HepG2 (cell line): Measurements from ENCODE around the gene CRMP1.

Source experiments
- ATF2 ChIP-seq: sonication (generic); formaldehyde crosslinking; IDR thresholded peaks from 2 replicates; pipeline ENCODE4 v1.4.0; 2020; ENCODE audit warnings: missing genetic modification reagents
- CBX1 ChIP-seq: IDR thresholded peaks from one replicate; pipeline ENCODE4 v1.6.1; 2016; ENCODE audit warnings: antibody characterized with exemption, low read depth
- CTCF ChIP-seq: sonication (generic); formaldehyde crosslinking; IDR thresholded peaks from 2 replicates; pipeline ENCODE4 v1.5.0; 2020; ENCODE audit warnings: mild to moderate bottlenecking, missing genetic modification reagents, moderate library complexity
- MEIS2 ChIP-seq: sonication (generic); formaldehyde crosslinking; IDR thresholded peaks from 2 replicates; pipeline ENCODE4 v1.9.0; 2021; ENCODE audit warnings: mild to moderate bottlenecking, missing genetic modification reagents
- NFIC ChIP-seq: IDR thresholded peaks from 2 replicates; pipeline ENCODE4 v1.6.1; 2012; ENCODE audit warnings: mild to moderate bottlenecking, low read length, inconsistent platforms
- PHF8 ChIP-seq: sonication (generic); formaldehyde crosslinking; IDR thresholded peaks from 2 replicates; pipeline ENCODE4 v1.5.0; 2020; ENCODE audit warnings: missing genetic modification reagents
- SCMH1 ChIP-seq: sonication (generic); formaldehyde crosslinking; IDR thresholded peaks from 2 replicates; pipeline ENCODE4 v1.9.0; 2021; ENCODE audit warnings: missing genetic modification reagents, mild to moderate bottlenecking, borderline replicate concordance
- SMAD1 ChIP-seq: sonication (generic); formaldehyde crosslinking; IDR thresholded peaks from 2 replicates; pipeline ENCODE4 v1.4.0; 2020; ENCODE audit warnings: missing genetic modification reagents, low read depth, mild to moderate bottlenecking, borderline replicate concordance
- ZBTB33 ChIP-seq: sonication (generic); formaldehyde crosslinking; IDR thresholded peaks from 2 replicates; pipeline ENCODE4 v1.4.0; 2020; ENCODE audit warnings: missing genetic modification reagents
- ZNF775 ChIP-seq: sonication (generic); formaldehyde crosslinking; IDR thresholded peaks from 2 replicates; pipeline ENCODE4 v1.4.0; 2020; ENCODE audit warnings: missing genetic modification reagents, mild to moderate bottlenecking, moderate library complexity, borderline replicate concordance
- ZNF784 ChIP-seq: sonication (generic); formaldehyde crosslinking; IDR thresholded peaks from 2 replicates; pipeline ENCODE4 v1.5.1; 2020; ENCODE audit warnings: missing genetic modification reagents, mild to moderate bottlenecking, borderline replicate concordance

- TF ChIP-seq SMAD1 (CRISPR knock-in tag) = no peak
- no peak for TF ChIP-seq ZBTB33 (CRISPR knock-in tag)
- TF ChIP-seq ATF2 = no peak
- no peak for TF ChIP-seq PHF8
- TF ChIP-seq CBX1 = no peak
- TF ChIP-seq SCMH1 (CRISPR knock-in tag) = no peak
- no peak for TF ChIP-seq ZNF784 (CRISPR knock-in tag)
- TF ChIP-seq CTCF (CRISPR knock-in tag) = no peak
- no peak for TF ChIP-seq MEIS2 (CRISPR knock-in tag)
- TF ChIP-seq NFIC = no peak
- TF ChIP-seq ZNF775 (CRISPR knock-in tag) = no peak
These were observed 76.8 kb downstream of the CRMP1 start for GRCh38 chr4:5816101-5816500.
